Lower lobe of right lung (tissue), 2 donors: ENCODE data around the gene IDH1. TPM values are rescaled to one million over a fixed set of nuclear protein-coding genes. Genes with fewer than 3 reads are reported as not detected.

Experiments
- ATAC-seq, 2 donors: fragments of 200-7000 bp; cut with Tn5 transposase; one replicate each; pipeline ENCODE4 v1.9.1; 2020 to 2022; ENCODE audit warnings: mild to moderate bottlenecking in 2 of 2, moderate library complexity in 2 of 2
- DNase-seq: peaks from one replicate; pipeline ENCODE4 v3.0.0-alpha.2; 2020
- H3K27ac ChIP-seq: fragments of 200-600 bp; one replicate; pipeline ENCODE4 v1.8.0; 2022
- H3K27me3 ChIP-seq: fragments of 200-600 bp; one replicate; pipeline ENCODE4 v1.8.0; 2022; ENCODE audit warnings: low read depth
- H3K36me3 ChIP-seq: fragments of 200-600 bp; one replicate; pipeline ENCODE4 v1.8.0; 2022; ENCODE audit warnings: mild to moderate bottlenecking
- H3K4me1 ChIP-seq: fragments of 200-600 bp; one replicate; pipeline ENCODE4 v1.8.0; 2022
- H3K4me3 ChIP-seq: fragments of 200-600 bp; one replicate; pipeline ENCODE4 v1.8.0; 2022; ENCODE audit warnings: mild to moderate bottlenecking
- H3K9me3 ChIP-seq: fragments of 200-600 bp; one replicate; pipeline ENCODE4 v1.8.0; 2022
- intact Hi-C: fragments of 100-400 bp; cut with DNase I; formaldehyde crosslinking; loops from one replicate; pipeline ENCODE4 v1.11.0; 2022
- total RNA-seq: library from RNA; stranded (reverse); fragmentation: NEBNext Ultra II Directional; extraction: Animal tissue kit (Norgen Biotek cat#: 25700); gene quantifications from one replicate; pipeline ENCODE4 v1.2.1, GENCODE V29; 2021
- TF ChIP-seq, protein P1 (sequence below): fragments of 200-600 bp; IDR thresholded peaks from one replicate; pipeline ENCODE4 v1.8.0; 2022; ENCODE audit warnings: antibody characterized with exemption, mild to moderate bottlenecking
- donor health status: DM: no; HTN: yes; CAD: no; lungs with severe emphysema.

IDH1 gene
- total RNA-seq, 1 donor from 2014 or later, result 152 TPM

GRCh38 chr2:208189810-208190503 lies 64.9 kb downstream of the IDH1 start, which contains the start of gene C2orf80:
C2orf80 (minus strand) TSS chr2:208190030; CDS start chr2:208186986, 3,044 bp downstream.
- Histone ChIP-seq H3K27ac (no peak within 1 kb of the TSS), H3K9me3 (no peaks in the 10 kb centered on the region), H3K4me1 (no peaks in the 10 kb centered on the region), H3K4me3 (no peak within 1 kb of the TSS), H3K36me3 (no peaks in the 10 kb centered on the region), H3K27me3 (peaks cover 4% of the 10 kb centered on the region)
- TF ChIP-seq, protein P1, sequence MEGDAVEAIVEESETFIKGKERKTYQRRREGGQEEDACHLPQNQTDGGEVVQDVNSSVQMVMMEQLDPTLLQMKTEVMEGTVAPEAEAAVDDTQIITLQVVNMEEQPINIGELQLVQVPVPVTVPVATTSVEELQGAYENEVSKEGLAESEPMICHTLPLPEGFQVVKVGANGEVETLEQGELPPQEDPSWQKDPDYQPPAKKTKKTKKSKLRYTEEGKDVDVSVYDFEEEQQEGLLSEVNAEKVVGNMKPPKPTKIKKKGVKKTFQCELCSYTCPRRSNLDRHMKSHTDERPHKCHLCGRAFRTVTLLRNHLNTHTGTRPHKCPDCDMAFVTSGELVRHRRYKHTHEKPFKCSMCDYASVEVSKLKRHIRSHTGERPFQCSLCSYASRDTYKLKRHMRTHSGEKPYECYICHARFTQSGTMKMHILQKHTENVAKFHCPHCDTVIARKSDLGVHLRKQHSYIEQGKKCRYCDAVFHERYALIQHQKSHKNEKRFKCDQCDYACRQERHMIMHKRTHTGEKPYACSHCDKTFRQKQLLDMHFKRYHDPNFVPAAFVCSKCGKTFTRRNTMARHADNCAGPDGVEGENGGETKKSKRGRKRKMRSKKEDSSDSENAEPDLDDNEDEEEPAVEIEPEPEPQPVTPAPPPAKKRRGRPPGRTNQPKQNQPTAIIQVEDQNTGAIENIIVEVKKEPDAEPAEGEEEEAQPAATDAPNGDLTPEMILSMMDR, result no peak
- intact Hi-C loops, result no loop called here
- ATAC-seq (no peak), DNase-seq (no peak)

- intact Hi-C loops, result no loop called here
- no peak for ATAC-seq
- DNase-seq, result no peak
These were observed 65.6 kb downstream of the IDH1 start for GRCh38 chr2:208189069-208189809.

DNA sequence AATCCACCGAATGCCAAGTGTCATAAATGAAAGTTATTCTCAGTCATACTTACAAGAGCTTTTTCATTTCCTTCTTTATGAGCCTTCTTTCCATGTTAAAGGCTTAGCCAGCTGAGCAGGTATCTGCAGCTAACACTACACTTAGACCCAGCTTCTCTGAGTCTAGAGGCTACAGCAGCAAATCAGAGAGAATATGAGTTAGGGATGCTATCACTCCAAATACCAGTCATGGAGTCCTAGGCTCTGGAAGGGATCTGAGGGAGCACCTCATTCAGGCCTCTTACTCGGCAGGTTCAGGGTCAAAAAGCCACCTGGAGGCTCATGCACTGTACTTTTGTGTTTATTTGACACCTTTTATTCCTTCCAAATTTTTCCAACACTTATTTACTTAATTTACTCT lies 68.0 kb downstream of the IDH1 start:
- TF ChIP-seq, protein P1, result no peak
- Histone ChIP-seq H3K27me3 (peaks cover 4% of the 10 kb centered on the region), H3K4me3 (no peak overlapping the region), H3K27ac (no peak overlapping the region), H3K9me3 (no peaks in the 10 kb centered on the region), H3K4me1 (no peaks in the 10 kb centered on the region), H3K36me3 (no peaks in the 10 kb centered on the region)
- ATAC-seq, result no peak
- DNase-seq, result no peak
- intact Hi-C loops, result no loop called here

More at GRCh38 chr2:208189069-208189809, 65.6 kb downstream of the IDH1 start:
- Histone ChIP-seq H3K4me3 (no peak overlapping the region), H3K36me3 (no peaks in the 10 kb centered on the region), H3K9me3 (no peaks in the 10 kb centered on the region), H3K27ac (no peak overlapping the region), H3K27me3 (peaks cover 4% of the 10 kb centered on the region), H3K4me1 (no peaks in the 10 kb centered on the region)
- TF ChIP-seq, protein P1, result no peak

DNA sequence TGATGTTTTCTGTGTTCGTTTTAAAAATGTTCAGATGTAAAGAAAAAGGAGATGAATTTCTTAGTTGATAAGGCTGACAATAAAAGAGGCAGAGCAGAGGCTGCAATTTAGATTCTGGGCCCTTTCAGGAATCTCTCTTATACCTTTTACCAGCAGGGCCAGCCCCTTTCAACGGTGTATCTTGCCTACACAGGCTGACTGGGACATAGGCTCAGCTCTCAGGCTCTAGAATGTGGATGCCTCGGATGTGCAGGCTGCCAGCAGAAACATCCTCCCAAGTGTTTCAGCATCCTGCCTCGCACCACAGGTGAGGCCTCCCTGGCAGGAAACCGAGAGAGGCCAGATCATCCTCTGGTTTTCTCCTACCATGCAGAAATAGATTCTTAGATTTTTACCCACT lies 68.4 kb downstream of the IDH1 start:
- Histone ChIP-seq H3K27me3 (peaks cover 4% of the 10 kb centered on the region), H3K9me3 (no peaks in the 10 kb centered on the region), H3K27ac (no peak overlapping the region), H3K4me3 (no peak overlapping the region), H3K4me1 (no peaks in the 10 kb centered on the region), H3K36me3 (no peaks in the 10 kb centered on the region)
- TF ChIP-seq, protein P1, result no peak
- ATAC-seq, result no peak
- no peak for DNase-seq
- intact Hi-C loops, result no loop called here

Other genes starting within 250 kb of the IDH1 start
- gene PLEKHM3, start 229.5 kb downstream of the IDH1 start, total RNA-seq, result 25.8 TPM
- gene CRYGD, start 130.5 kb downstream of the IDH1 start, total RNA-seq, result not detected
- not detected for gene CRYGC, start 125.2 kb downstream of the IDH1 start, total RNA-seq
- not detected for gene CRYGB, start 108.9 kb downstream of the IDH1 start, total RNA-seq
- not detected for gene CRYGA, start 91.5 kb downstream of the IDH1 start, total RNA-seq
- not detected for gene C2orf80, start 65.0 kb downstream of the IDH1 start, total RNA-seq
- gene PIKFYVE, start 11.2 kb upstream of the IDH1 start, total RNA-seq, result 27.8 TPM
- 0.32 TPM for gene PTH2R, start 151.7 kb upstream of the IDH1 start, total RNA-seq